ENCODE results near the gene ACVR1C. TPM values are rescaled to one million over a fixed set of nuclear protein-coding genes. Genes with fewer than 3 reads are reported as not detected.
"Not testable (repeated sequence)": the region's sequence is repeated elsewhere in the genome, so short reads cannot be mapped to it uniquely, and the experiment has no call there.

ACVR1C gene
- total RNA-seq, 1 donor from 2014 or later = not detected

- Histone ChIP-seq H3K36me3 (no peaks in the 10 kb centered on the region), H3K27ac (no peak overlapping the region), H3K9me3 (no peaks in the 10 kb centered on the region), H3K27me3 (no peaks in the 10 kb centered on the region), H3K4me3 (no peak overlapping the region), H3K4me1 (no peaks in the 10 kb centered on the region)
- intact Hi-C loops (cut with DNase I) = no loop called here
- no peak for DNase-seq (ENCODE audit: low spot score in 2 of 2)
- no peak for TF ChIP-seq CTCF (IDR thresholded peaks at IDR 0.05)
These were observed 99.5 kb downstream of the ACVR1C start for GRCh38 chr2:157528963-157529751.

- Histone ChIP-seq H3K27ac (no peak overlapping the region), H3K4me1 (no peaks in the 10 kb centered on the region), H3K36me3 (no peaks in the 10 kb centered on the region), H3K9me3 (no peaks in the 10 kb centered on the region), H3K4me3 (no peak overlapping the region), H3K27me3 (no peaks in the 10 kb centered on the region)
- DNase-seq (ENCODE audit: low spot score in 2 of 2) = no peak
- intact Hi-C loops (cut with DNase I) = no loop called here
- TF ChIP-seq CTCF (IDR thresholded peaks at IDR 0.05) = no peak
These were observed 102.6 kb downstream of the ACVR1C start for GRCh38 chr2:157526070-157526469.

- H3K4me3 ChIP-seq = no peak overlapping the region
- H3K27ac ChIP-seq = no peak overlapping the region
These were observed 105.1 kb downstream of the ACVR1C start for GRCh38 chr2:157523270-157524247.

GRCh38 chr2:157514966-157515365, 113.7 kb downstream of the ACVR1C start:
- H3K36me3 ChIP-seq; H3K4me1 ChIP-seq; H3K9me3 ChIP-seq; intact Hi-C loops (cut with DNase I); H3K27me3 ChIP-seq; H3K27ac ChIP-seq; H3K4me3 ChIP-seq; DNase-seq (ENCODE audit: low spot score in 2 of 2): not testable (repeated sequence)

More at GRCh38 chr2:157523270-157524247, 105.1 kb downstream of the ACVR1C start:
- Histone ChIP-seq H3K9me3 (no peaks in the 10 kb centered on the region), H3K36me3 (no peaks in the 10 kb centered on the region), H3K27me3 (no peaks in the 10 kb centered on the region), H3K4me1 (no peaks in the 10 kb centered on the region)
- intact Hi-C loops (cut with DNase I) = no loop called here
- no peak for DNase-seq (ENCODE audit: low spot score in 2 of 2)
- TF ChIP-seq CTCF (IDR thresholded peaks at IDR 0.05) = no peak

- Histone ChIP-seq H3K4me3 (no peak overlapping the region), H3K9me3 (peaks cover 0 to 4% of the 10 kb centered on the region in 2 donors), H3K27ac (no peak overlapping the region), H3K27me3 (no peaks in the 10 kb centered on the region), H3K36me3 (no peaks in the 10 kb centered on the region), H3K4me1 (no peaks in the 10 kb centered on the region)
- intact Hi-C loops (cut with DNase I) = no loop called here
- TF ChIP-seq CTCF (IDR thresholded peaks at IDR 0.05) = no peak
- no peak for DNase-seq (ENCODE audit: low spot score in 2 of 2)
These were observed 118.9 kb downstream of the ACVR1C start for GRCh38 chr2:157509744-157510143.

- TF ChIP-seq CTCF (IDR thresholded peaks at IDR 0.05) = no peak
- Histone ChIP-seq H3K36me3 (no peaks in the 10 kb centered on the region), H3K27me3 (no peaks in the 10 kb centered on the region), H3K4me3 (no peak overlapping the region), H3K9me3 (peaks cover 0 to 4% of the 10 kb centered on the region in 2 donors), H3K4me1 (no peaks in the 10 kb centered on the region), H3K27ac (no peak overlapping the region)
- intact Hi-C loops (cut with DNase I) = no loop called here
- no peak for DNase-seq (ENCODE audit: low spot score in 2 of 2)
These were observed 120.0 kb downstream of the ACVR1C start for GRCh38 chr2:157508676-157509075.
